Activated T-helper 17 cell treated with anti-CD3 and anti-CD28 coated beads, Interleukin-2, amount 50 U/mL, for 72 hours (primary cell): ENCODE measurements around the gene PELI2. TPM values are rescaled to one million over a fixed set of nuclear protein-coding genes. Genes with fewer than 3 reads are reported as not detected.

Source experiments
- ATAC-seq: fragments of 150-1000 bp; cut with Tn5 transposase; replicated peaks from 2 replicates; pipeline ENCODE4 v1.10.0; 2021; ENCODE audit warnings: mild to moderate bottlenecking, moderate library complexity
- H3K27ac Mint-ChIP-seq: one replicate; pipeline ENCODE4 v1.8.0; 2022; ENCODE audit warnings: mixed read lengths
- H3K27me3 Mint-ChIP-seq: one replicate; pipeline ENCODE4 v1.8.0; 2022; ENCODE audit warnings: mixed read lengths
- H3K36me3 Mint-ChIP-seq: one replicate; pipeline ENCODE4 v1.8.0; 2022; ENCODE audit warnings: low read depth, mild to moderate bottlenecking, mixed read lengths
- H3K4me1 Mint-ChIP-seq: one replicate; pipeline ENCODE4 v1.8.0; 2022; ENCODE audit warnings: mixed read lengths
- H3K4me3 Mint-ChIP-seq: one replicate; pipeline ENCODE4 v1.8.0; 2022; ENCODE audit warnings: mild to moderate bottlenecking, mixed read lengths
- H3K9me3 Mint-ChIP-seq: one replicate; pipeline ENCODE4 v1.8.0; 2022; ENCODE audit warnings: mixed read lengths
- total RNA-seq, 2 donors: library from RNA; stranded (reverse); gene quantifications; one replicate each; pipeline ENCODE4 v1.2.3, GENCODE V29; 2022

PELI2 gene
- total RNA-seq, 2 donors from 2014 or later, result 1.0 to 2.3 TPM

DNA sequence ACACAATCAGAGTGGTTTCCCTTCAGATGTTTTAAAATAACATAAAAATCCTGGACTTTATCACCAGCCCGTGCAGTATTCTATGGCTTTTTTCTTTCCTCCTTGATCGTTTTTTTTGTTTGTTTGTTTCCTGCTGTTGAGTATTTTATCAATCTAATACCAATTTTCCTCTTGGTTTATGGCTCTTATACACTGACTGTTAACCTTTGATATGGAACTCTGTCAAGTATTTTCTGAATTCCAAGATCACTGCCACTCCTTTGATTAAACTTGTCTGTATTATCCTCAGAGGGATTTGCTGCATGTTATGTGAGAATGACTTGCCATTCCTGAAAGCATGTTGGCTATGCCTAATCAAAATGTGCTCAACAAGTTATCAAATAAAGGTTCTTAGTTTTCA lies 88.4 kb downstream of the PELI2 start:
- no peak for ATAC-seq
- Mint-ChIP-seq H3K4me1 (no peaks in the 10 kb centered on the region), H3K27me3 (no peaks in the 10 kb centered on the region), H3K36me3 (no peaks in the 10 kb centered on the region), H3K4me3 (no peak overlapping the region), H3K9me3 (no peaks in the 10 kb centered on the region), H3K27ac (no peak overlapping the region)

DNA sequence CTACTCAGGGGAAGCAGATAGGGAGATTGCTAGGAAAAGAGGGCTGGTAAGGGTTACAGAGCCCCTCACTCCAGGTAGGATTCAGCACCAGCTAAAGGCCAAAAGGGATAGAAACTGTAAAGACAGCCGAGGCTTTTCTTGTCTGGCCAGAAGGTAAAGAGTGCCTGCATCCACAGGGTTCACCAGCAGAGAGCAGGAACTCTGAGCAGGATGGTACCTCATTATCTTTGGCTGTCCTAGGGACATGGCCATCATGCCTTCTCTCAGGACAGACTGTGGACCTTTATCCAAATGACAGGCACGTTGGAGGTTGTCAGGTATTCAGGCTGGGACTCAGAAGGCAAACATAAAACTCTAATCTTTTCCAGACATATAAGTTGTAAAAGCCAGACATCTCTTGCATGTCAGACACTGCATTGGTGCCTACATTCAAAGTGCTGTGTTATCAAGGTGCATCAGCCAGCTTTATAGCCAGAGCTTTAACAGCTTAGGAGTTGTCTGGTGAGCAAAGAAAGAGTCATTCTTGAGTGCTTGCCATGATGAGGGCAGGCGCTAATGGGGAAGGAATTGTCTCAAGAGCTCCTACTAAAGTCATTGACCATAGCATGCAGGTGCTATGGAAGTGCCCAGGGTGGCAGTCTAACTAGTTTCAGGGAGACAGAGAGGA lies 89.5 kb downstream of the PELI2 start:
- H3K9me3 Mint-ChIP-seq, result no peaks in the 10 kb centered on the region
- H3K36me3 Mint-ChIP-seq, result no peaks in the 10 kb centered on the region
- no peaks in the 10 kb centered on the region for H3K4me1 Mint-ChIP-seq
- H3K27ac Mint-ChIP-seq, result no peak overlapping the region
- no peaks in the 10 kb centered on the region for H3K27me3 Mint-ChIP-seq
- ATAC-seq, result no peak
- no peak overlapping the region for H3K4me3 Mint-ChIP-seq

DNA sequence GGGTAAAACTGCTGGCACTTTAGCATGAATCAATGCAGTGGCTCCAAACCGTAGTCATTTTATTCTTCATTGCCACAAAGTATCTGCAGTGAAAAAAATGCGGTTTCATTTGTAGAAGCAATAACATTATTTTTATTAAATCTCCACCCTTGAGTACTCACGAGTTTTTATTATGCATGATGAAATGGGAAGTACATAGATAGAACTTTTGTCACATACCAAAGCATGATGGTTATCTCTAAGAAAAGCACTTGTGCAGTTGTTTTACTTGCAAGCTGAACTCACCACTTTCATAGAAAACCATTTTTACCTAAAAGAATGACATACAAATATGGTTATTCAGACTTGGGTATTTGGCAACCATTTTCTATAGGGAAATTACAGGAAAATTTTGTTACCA lies 90.3 kb downstream of the PELI2 start:
- Mint-ChIP-seq H3K27ac (no peak overlapping the region), H3K4me3 (no peak overlapping the region), H3K4me1 (no peaks in the 10 kb centered on the region), H3K9me3 (no peaks in the 10 kb centered on the region), H3K36me3 (no peaks in the 10 kb centered on the region), H3K27me3 (no peaks in the 10 kb centered on the region)
- no peak for ATAC-seq

DNA sequence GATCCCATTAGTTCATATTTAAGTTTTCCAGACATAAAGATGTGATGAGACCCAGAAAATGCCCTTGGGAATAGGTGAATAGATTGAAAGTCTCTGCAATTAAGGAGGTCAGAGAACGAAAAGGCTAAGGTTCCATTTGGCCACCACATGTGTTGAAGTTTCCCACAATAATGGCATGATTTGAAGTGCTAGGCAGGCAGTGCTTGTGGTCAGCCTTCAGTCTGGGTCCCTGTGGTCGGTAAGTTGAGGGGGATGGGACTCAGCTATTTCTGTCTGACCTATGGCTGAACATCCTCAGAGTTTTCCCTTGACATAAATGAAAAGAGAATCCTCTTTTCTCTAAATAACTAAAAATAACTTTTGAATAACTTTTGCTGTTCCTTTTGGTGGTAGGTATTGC lies 92.4 kb downstream of the PELI2 start:
- peaks cover 4% of the 10 kb centered on the region for H3K4me1 Mint-ChIP-seq
- no peak overlapping the region for H3K4me3 Mint-ChIP-seq
- H3K36me3 Mint-ChIP-seq, result no peaks in the 10 kb centered on the region
- no peaks in the 10 kb centered on the region for H3K27me3 Mint-ChIP-seq
- H3K27ac Mint-ChIP-seq, result no peak overlapping the region
- no peak for ATAC-seq
- no peaks in the 10 kb centered on the region for H3K9me3 Mint-ChIP-seq

DNA sequence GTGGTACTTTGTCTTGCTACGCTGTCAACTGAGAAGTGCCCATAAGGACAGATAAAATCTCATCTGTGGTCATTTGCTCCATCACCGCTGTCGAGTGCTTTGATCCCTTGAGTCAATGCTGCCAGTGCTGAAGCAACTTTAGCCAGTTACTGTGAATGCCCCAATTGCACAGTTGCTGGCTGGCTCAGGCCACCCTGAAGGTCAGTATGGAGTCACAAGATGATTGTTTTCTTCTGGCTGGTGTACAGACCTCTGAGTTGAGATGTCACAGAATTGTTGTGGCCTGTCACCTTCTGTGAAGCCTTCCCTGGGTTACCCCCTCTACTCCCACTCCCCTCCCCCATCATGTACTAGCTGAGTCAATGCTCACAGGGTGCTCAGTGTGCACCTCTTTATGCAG lies 92.9 kb downstream of the PELI2 start:
- Mint-ChIP-seq H3K27ac (no peak overlapping the region), H3K27me3 (no peaks in the 10 kb centered on the region), H3K4me1 (peaks cover 4% of the 10 kb centered on the region), H3K4me3 (no peak overlapping the region), H3K36me3 (no peaks in the 10 kb centered on the region), H3K9me3 (no peaks in the 10 kb centered on the region)
- no peak for ATAC-seq

DNA sequence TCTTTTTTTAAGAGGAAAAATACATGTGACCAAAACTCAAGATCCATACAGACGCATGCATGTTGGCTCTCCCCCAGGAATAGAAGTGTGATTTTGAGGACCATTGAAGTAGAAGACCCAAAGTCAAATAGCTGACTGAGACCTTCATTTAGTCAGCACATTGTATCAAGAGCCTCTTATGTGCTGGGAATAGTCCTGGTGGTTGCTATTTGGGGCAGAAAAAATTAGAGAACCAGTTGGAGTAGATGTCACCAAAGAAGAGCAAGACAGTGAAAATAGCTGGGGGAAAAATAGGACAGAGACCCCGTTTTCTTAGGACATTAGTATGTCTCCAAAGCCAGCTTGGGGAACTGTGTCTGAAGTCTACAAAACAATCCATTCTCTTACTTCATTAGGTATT lies 93.6 kb downstream of the PELI2 start:
- Mint-ChIP-seq H3K36me3 (no peaks in the 10 kb centered on the region), H3K27me3 (no peaks in the 10 kb centered on the region), H3K4me3 (no peak overlapping the region), H3K9me3 (no peaks in the 10 kb centered on the region), H3K4me1 (peaks cover 4% of the 10 kb centered on the region), H3K27ac (no peak overlapping the region)
- ATAC-seq, result no peak

DNA sequence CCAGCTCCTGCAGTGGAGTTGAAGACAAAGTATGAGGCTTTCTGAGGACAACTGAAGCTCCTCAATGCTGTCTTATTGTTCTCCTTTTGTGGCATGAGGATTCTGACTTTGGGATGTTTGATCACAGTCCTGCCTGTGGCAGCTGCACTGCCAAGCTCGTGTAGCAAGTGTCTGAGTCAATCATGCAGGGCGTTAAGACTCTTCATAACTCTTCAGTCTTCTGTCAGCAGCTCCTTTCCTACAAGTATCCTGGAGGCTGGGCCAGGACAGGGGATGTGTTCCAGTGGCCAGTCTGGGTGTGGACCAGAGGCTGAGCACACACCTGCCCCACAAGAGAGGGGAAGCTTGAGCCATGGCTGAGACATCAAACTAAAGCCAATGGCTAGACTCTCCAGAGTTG lies 94.3 kb downstream of the PELI2 start:
- no peak overlapping the region for H3K27ac Mint-ChIP-seq
- H3K9me3 Mint-ChIP-seq, result no peaks in the 10 kb centered on the region
- no peaks in the 10 kb centered on the region for H3K36me3 Mint-ChIP-seq
- H3K27me3 Mint-ChIP-seq, result no peaks in the 10 kb centered on the region
- H3K4me3 Mint-ChIP-seq, result no peak overlapping the region
- peaks cover 4% of the 10 kb centered on the region for H3K4me1 Mint-ChIP-seq
- ATAC-seq, result no peak

DNA sequence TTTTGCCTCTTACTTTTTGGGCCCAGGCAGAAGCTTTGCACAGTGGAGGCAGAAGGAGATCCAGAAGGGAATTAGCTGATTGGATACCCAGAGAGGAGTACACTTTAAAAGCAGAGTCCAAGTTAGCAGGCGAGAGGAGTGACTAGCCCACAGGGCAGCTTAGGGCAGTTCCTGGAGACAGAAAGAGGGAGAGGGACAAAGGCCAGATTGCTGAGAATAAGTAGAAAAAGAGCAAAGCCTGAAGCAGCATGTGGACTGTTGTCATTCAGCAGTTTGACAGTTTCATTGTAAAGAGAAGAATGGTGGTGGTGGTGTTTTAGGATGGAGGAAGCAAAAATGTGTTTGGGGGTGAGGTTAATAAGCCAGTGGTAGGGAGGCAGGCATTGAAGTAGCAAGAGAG lies 95.1 kb downstream of the PELI2 start:
- no peaks in the 10 kb centered on the region for H3K9me3 Mint-ChIP-seq
- H3K27ac Mint-ChIP-seq, result no peak overlapping the region
- no peak for ATAC-seq
- no peaks in the 10 kb centered on the region for H3K36me3 Mint-ChIP-seq
- H3K4me3 Mint-ChIP-seq, result no peak overlapping the region
- peaks cover 4% of the 10 kb centered on the region for H3K4me1 Mint-ChIP-seq
- no peaks in the 10 kb centered on the region for H3K27me3 Mint-ChIP-seq

DNA sequence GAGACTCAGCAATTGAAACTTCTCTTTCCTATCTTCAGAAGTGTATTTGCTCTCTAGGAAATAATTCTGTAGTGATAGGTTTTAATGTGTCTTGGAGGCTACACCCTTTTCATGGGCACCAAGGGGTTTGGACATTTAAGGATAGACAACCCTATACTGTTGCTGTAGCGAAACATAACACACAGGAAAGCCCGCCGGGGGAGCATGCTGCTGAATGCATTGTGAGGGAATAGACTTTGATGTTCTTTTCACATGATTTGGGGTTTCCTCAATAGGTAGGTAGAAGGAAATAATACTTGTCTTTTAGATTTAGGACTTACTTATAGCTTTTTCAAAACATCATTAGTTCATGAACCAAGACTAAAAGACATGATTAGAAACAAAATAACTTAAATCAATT lies 97.0 kb downstream of the PELI2 start:
- no peak overlapping the region for H3K4me3 Mint-ChIP-seq
- no peak for ATAC-seq
- no peaks in the 10 kb centered on the region for H3K27me3 Mint-ChIP-seq
- no peak overlapping the region for H3K27ac Mint-ChIP-seq
- H3K4me1 Mint-ChIP-seq, result peaks cover 4% of the 10 kb centered on the region
- H3K9me3 Mint-ChIP-seq, result no peaks in the 10 kb centered on the region
- no peaks in the 10 kb centered on the region for H3K36me3 Mint-ChIP-seq

DNA sequence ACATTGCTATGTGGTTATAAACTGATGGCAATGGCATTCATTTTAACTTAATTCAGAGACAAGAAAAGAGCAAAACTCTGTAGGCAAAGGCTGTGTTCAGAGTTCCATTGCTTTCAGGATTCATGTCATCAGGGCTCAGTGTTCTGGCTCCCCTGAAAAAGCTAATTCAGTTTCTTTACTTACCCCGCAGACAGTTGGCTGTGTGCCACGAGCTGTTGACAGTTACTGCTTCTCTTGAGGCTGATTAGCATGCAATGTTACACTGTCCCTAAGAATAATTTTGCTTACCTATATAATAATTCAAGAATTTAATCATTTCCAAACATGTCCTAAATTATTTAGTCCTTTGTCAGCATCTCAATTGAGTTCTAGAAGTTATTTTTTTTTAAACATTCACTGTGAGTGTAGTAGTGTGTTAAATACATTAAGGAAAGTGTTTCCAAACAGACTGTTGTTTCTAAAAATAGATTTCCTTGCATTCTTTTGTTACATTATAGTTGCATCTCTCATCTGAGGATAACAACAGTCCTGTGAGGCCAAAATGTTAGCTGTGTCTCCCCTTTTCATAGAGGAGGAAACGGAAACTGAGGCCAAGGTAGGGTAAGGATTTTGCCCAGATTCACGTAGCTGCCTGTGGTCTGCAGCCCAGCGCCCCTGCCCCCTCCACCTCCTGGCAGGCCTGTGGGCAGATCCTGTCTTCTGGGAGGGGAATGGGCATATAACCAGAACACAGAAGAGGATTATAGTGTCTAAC lies 98.6 kb downstream of the PELI2 start:
- H3K9me3 Mint-ChIP-seq, result no peaks in the 10 kb centered on the region
- H3K36me3 Mint-ChIP-seq, result no peaks in the 10 kb centered on the region
- H3K27me3 Mint-ChIP-seq, result no peaks in the 10 kb centered on the region
- H3K4me3 Mint-ChIP-seq, result no peak overlapping the region
- H3K4me1 Mint-ChIP-seq, result peaks cover 4% of the 10 kb centered on the region
- H3K27ac Mint-ChIP-seq, result no peak overlapping the region
- ATAC-seq, result no peak

DNA sequence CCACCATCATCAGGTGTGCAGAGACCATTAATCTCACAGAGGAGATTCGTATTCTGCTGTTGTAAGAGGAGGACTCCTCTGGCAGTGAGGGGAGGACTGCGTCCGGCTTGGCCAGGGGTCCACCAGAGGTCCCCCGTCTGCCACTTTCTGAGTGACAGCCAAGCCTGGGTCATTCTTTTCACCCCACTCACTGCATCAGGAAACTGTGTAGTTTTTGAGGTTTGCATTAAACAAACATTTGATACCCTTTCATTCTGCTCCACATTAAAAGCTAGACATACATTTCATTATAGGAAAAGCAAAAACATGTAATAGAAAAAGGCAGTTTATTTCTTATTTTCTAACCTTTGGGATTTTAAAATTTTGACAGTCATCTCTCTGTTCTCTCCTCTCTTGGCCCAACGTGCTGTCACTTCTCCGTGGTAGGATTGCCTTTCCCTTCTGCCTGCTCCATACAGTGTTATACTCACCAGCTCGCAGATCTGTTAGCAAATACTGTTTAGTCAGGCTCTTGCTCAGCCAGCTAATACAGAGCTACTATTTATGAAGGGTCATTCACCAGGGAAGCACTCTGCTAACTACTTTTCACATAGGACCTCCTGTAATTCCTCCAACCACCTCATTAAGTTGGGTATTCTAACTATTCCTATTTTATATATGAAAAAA lies 99.3 kb downstream of the PELI2 start:
- peaks cover 4% of the 10 kb centered on the region for H3K4me1 Mint-ChIP-seq
- no peaks in the 10 kb centered on the region for H3K27me3 Mint-ChIP-seq
- no peak overlapping the region for H3K27ac Mint-ChIP-seq
- H3K4me3 Mint-ChIP-seq, result no peak overlapping the region
- no peak for ATAC-seq
- H3K9me3 Mint-ChIP-seq, result no peaks in the 10 kb centered on the region
- H3K36me3 Mint-ChIP-seq, result no peaks in the 10 kb centered on the region

DNA sequence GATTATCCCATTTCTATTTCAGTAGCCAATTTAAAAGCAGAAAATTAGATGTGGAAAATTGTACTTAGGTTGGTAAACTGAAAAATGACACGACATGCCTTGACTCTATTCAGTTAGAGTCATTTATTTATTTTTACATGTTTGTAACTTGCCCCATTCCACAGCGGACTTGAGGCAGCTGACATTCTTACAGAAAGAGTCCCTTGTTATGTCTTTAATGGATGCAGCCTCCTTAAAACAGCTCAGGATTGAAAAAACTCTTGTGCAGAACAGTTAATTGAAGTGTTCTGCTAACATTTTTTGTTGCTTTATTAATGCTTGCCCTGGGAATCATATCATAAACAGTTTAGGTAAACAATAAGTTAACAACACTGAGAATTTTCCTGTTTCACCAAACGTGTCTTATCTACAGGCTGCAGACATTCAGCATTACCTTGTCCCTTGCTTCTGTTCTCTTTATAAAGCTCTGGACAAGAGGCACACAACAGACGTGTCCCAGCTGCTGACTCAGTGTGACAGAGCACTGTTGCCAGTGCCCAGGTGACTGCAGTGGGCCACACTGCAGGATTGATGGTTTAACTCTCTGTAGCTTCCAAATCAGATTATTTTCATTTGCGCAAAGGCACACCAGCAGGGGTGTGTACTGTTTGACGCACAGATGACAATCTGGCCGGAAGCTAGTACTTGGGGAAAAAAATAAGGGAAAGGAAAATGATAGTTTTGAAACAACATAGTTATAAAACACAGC lies 101.6 kb downstream of the PELI2 start:
- Mint-ChIP-seq H3K4me3 (no peak overlapping the region), H3K27ac (no peak overlapping the region), H3K27me3 (no peaks in the 10 kb centered on the region), H3K9me3 (no peaks in the 10 kb centered on the region), H3K4me1 (no peaks in the 10 kb centered on the region), H3K36me3 (no peaks in the 10 kb centered on the region)
- no peak for ATAC-seq

DNA sequence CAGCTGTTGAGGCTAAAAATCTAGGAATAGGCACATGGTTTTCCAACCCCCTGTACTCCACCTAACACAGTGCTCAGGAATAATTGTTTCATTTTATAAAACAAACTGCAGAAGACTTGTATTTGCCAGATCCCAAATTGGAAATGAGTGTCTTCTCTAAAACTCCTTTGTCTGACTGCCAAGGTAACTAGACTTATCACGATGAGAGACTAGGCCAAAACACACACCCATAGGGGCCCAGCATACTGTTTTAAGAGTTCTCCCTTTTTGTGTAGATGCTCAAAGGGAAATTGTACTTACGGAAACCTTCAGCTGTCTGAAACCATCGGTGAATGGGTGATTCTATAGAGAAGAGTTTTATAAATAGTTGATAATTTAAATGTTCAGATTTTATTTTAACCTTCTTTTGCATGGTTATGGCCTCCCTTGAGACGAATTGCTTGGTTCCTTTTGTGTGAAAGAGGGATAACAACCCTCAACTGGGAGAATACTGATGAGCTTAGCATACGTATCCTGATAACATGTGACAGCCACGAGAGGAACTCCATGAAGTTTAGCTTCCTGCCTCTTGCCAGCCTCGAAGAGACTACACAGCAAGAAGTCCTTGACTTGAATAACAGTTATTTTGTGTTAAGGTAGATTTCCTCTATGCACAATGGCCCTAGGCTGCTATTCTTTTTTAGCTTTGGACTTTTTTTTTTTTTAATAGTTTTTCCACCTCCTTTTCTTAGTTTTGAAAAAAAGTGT lies 103.3 kb downstream of the PELI2 start:
- no peak for ATAC-seq

DNA sequence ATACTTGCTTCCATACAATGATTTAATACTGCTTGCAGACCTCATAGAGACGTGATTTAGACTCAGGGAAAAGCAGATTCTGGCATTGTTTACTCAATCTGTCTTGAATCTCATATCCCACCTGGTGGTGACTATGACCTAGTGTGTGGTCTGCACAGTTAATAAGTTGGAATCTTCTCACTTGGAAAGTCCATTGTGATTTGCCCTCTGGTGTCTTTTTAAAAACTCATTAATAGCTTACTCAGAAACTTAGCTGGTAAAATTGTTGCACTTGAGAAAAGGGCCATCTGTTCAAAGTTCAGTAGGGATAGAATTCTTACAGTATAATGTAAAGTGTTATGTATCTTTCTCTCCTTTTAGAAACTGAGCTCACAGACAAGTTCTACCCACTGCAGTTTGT lies 106.0 kb downstream of the PELI2 start:
- no peaks in the 10 kb centered on the region for H3K9me3 Mint-ChIP-seq
- H3K27me3 Mint-ChIP-seq, result no peaks in the 10 kb centered on the region
- H3K36me3 Mint-ChIP-seq, result no peaks in the 10 kb centered on the region
- no peak overlapping the region for H3K27ac Mint-ChIP-seq
- no peak overlapping the region for H3K4me3 Mint-ChIP-seq
- H3K4me1 Mint-ChIP-seq, result no peaks in the 10 kb centered on the region
- ATAC-seq, result no peak

More for the DNA sequence above, 103.3 kb downstream of the PELI2 start:
- Mint-ChIP-seq H3K9me3 (no peaks in the 10 kb centered on the region), H3K36me3 (no peaks in the 10 kb centered on the region), H3K27me3 (no peaks in the 10 kb centered on the region), H3K27ac (no peak overlapping the region), H3K4me3 (no peak overlapping the region), H3K4me1 (no peaks in the 10 kb centered on the region)
